Keratinocyte (primary cell): Measurements from ENCODE around the gene KLHL33. TPM values are rescaled to one million over a fixed set of nuclear protein-coding genes. Genes with fewer than 3 reads are reported as not detected.

Experiments used
- DNase-seq: peaks from one replicate; pipeline ENCODE4 v3.0.0-alpha.2; 2011; ENCODE audit warnings: low read depth, missing footprints, low spot score
- FAIRE-seq: peaks from 2 replicates; lab custom pipeline; 2011; peaks lifted over from hg19 to GRCh38; lab: Jason Lieb, UNC
- H2AFZ ChIP-seq: 2 replicates; pipeline ENCODE4 v1.6.0; 2012; ENCODE audit warnings: low read length, control low read depth, inconsistent platforms; ENCODE audit not compliant: control insufficient read depth
- H3K27ac ChIP-seq: 2 replicates; pipeline ENCODE4 v1.5.1; 2011; ENCODE audit warnings: low read length; ENCODE audit not compliant: control insufficient read depth, insufficient read depth
- H3K27me3 ChIP-seq: 3 replicates; pipeline ENCODE4 v1.6.0; 2011; ENCODE audit warnings: low read length; ENCODE audit not compliant: control insufficient read depth, insufficient read depth; ENCODE audit errors: extremely low read depth
- H3K36me3 ChIP-seq, 2 experiments: 2 replicates in 1 of 2; 3 replicates in 1 of 2; pipeline ENCODE4 v1.5.1; 2011; ENCODE audit warnings: low read length in 2 of 2, mild to moderate bottlenecking in 1 of 2; ENCODE audit not compliant: control insufficient read depth in 2 of 2, insufficient read depth in 2 of 2; ENCODE audit errors: extremely low read depth in 1 of 2
- H3K4me1 ChIP-seq: 3 replicates; pipeline ENCODE4 v1.5.1; 2011; ENCODE audit warnings: low read length; ENCODE audit not compliant: control insufficient read depth, insufficient read depth; ENCODE audit errors: extremely low read depth
- H3K4me2 ChIP-seq: 3 replicates; pipeline ENCODE4 v1.6.0; 2011; ENCODE audit warnings: low read depth, low read length; ENCODE audit not compliant: control insufficient read depth, insufficient read depth; ENCODE audit errors: extremely low read depth
- H3K4me3 ChIP-seq, 3 experiments: fragments of 200-600 bp in 1 of 3; sonication (generic) in 1 of 3; 2 replicates in 2 of 3; 3 replicates in 1 of 3; pipeline ENCODE4 v1.5.1; 2011 to 2016; ENCODE audit warnings: low read length in 3 of 3, mild to moderate bottlenecking in 3 of 3, control low read depth in 2 of 3, inconsistent platforms in 1 of 3, low read depth in 1 of 3, mixed read lengths in 1 of 3, mixed run types in 1 of 3, moderate library complexity in 1 of 3; ENCODE audit not compliant: control insufficient read depth in 2 of 3, insufficient read depth in 2 of 3; ENCODE audit errors: extremely low read depth in 1 of 3
- H3K79me2 ChIP-seq: 2 replicates; pipeline ENCODE4 v1.6.0; 2012; ENCODE audit warnings: low read length; ENCODE audit not compliant: control insufficient read depth, insufficient read depth
- H3K9ac ChIP-seq: 3 replicates; pipeline ENCODE4 v1.6.0; 2011; ENCODE audit warnings: low read length; ENCODE audit not compliant: control insufficient read depth, insufficient read depth; ENCODE audit errors: extremely low read depth
- H3K9me1 ChIP-seq: 3 replicates; pipeline ENCODE4 v1.6.0; 2011; ENCODE audit warnings: low read length; ENCODE audit not compliant: control insufficient read depth, insufficient read depth; ENCODE audit errors: extremely low read depth
- H3K9me3 ChIP-seq: 2 replicates; pipeline ENCODE4 v1.5.1; 2012; ENCODE audit warnings: low read depth, low read length; ENCODE audit not compliant: control insufficient read depth
- H4K20me1 ChIP-seq: 3 replicates; pipeline ENCODE4 v1.6.0; 2011; ENCODE audit warnings: low read length; ENCODE audit not compliant: control insufficient read depth, insufficient read depth; ENCODE audit errors: extremely low read depth
- EZH2 ChIP-seq: IDR thresholded peaks from one replicate; pipeline ENCODE4 v1.6.1; 2012; ENCODE audit warnings: inconsistent platforms, mild to moderate bottlenecking, low read length, moderate library complexity
- dilution Hi-C: fragments of 300-500 bp; cut with MboI; formaldehyde crosslinking; loops from one replicate; pipeline ENCODE4 v1.7.0; 2020; ENCODE audit warnings: low sequenced_read_pairs; ENCODE audit not compliant: extremely low pct_ligation_motif_present
- polyA plus RNA-seq, 5 experiments: library from polyadenylated mRNA; depleted of rRNA in 3 of 5; stranded (reverse) in 3 of 5; stranded (forward) in 1 of 5; unstranded in 1 of 5; fragments of >200 nt; gene quantifications; 1 replicate in 1 of 5; 2 replicates in 3 of 5; 3 replicates in 1 of 5; pipeline versions ENCODE4 v1.2.1 to v1.2.3, GENCODE V29; 2011 to 2012; ENCODE audit warnings: missing spikeins in 2 of 5, low read depth in 1 of 5, low replicate concordance in 1 of 5
- TF ChIP-seq, protein P1 (sequence below), 3 experiments: IDR thresholded peaks in 1 of 3; conservative IDR thresholded peaks in 1 of 3; optimal IDR thresholded peaks in 1 of 3; 2 replicates in 2 of 3; 3 replicates in 1 of 3; pipeline versions ENCODE3 to v1.5.1; 2011; ENCODE audit warnings: low read length in 3 of 3, mild to moderate bottlenecking in 3 of 3, moderate library complexity in 2 of 3, control low read depth in 1 of 3, inconsistent platforms in 1 of 3; ENCODE audit not compliant: insufficient read depth in 2 of 3; ENCODE audit errors: extremely low read depth in 1 of 3

Gene KLHL33
- polyA plus RNA-seq, 1 donor (not counting 4 experiments of a cell fraction or from before 2014, with no cell fraction given), result not detected

DNA sequence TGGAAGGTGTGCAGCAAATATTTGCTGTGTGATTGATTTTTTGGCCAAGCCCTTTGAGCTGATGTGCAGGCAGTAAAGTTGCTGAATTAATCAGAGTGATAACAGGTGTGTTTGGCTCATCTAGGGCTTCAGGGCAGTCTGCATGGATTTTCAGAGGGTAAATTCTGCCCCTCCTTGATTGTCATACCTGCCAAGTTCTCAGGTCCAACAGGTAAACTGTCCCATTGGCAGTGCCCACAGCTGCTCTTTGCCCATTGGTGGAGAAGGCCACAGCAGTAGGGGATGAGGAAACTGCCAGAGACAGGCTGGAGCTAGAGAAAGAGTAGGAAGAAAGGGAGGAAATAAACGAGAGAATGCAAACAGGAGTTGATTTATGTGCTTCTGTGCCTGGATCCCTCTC lies 56.2 kb downstream of the KLHL33 start:
- FAIRE-seq (no peak), DNase-seq (no peak)
- Histone ChIP-seq H3K4me1 (no peaks in the 10 kb centered on the region), H3K9me1 (no peaks in the 10 kb centered on the region), H3K79me2 (no peaks in the 10 kb centered on the region), H3K9me3 (no peaks in the 10 kb centered on the region), H3K9ac (no peak overlapping the region), H3K4me2 (no peak overlapping the region), H2AFZ (no peak overlapping the region), H3K4me3 (no peak overlapping the region), H3K27ac (no peak overlapping the region), H3K27me3 (no peaks in the 10 kb centered on the region), H4K20me1 (no peaks in the 10 kb centered on the region), H3K36me3 (peaks cover 52 to 67% of the 10 kb centered on the region in 2 experiments)
- dilution Hi-C loops, result no loop called here
- TF ChIP-seq EZH2, result no peak
- TF ChIP-seq, protein P1, sequence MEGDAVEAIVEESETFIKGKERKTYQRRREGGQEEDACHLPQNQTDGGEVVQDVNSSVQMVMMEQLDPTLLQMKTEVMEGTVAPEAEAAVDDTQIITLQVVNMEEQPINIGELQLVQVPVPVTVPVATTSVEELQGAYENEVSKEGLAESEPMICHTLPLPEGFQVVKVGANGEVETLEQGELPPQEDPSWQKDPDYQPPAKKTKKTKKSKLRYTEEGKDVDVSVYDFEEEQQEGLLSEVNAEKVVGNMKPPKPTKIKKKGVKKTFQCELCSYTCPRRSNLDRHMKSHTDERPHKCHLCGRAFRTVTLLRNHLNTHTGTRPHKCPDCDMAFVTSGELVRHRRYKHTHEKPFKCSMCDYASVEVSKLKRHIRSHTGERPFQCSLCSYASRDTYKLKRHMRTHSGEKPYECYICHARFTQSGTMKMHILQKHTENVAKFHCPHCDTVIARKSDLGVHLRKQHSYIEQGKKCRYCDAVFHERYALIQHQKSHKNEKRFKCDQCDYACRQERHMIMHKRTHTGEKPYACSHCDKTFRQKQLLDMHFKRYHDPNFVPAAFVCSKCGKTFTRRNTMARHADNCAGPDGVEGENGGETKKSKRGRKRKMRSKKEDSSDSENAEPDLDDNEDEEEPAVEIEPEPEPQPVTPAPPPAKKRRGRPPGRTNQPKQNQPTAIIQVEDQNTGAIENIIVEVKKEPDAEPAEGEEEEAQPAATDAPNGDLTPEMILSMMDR (optimal IDR thresholded peaks at IDR 0.05 in 1 of 3, IDR thresholded peaks at IDR 0.05 in 1 of 3, conservative IDR thresholded peaks at IDR 0.05 in 1 of 3; ENCODE audit: extremely low read depth in 1 of 3, insufficient read depth in 2 of 3, low read length in 3 of 3), result no peak

DNA sequence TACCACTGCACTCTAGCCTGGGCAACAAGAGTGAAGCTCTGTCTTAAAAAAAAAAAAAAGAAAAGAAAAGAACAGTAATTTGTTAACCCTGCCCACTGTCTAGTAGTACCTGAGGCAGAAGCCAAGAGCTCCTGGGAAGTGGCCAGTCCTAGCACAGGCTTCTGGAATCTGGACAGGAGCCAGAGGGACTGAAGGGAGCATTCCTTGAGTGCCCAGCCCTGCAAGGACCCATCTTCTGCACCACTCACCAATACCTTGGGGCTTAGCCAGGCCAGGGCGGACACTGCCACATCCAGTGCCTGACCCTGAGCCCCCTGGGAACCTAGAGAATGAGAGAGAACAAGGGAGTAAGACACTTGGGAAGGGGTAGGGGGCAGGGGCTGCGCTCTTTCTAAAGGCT lies 58.8 kb downstream of the KLHL33 start:
- no peak for FAIRE-seq
- no peak overlapping the region for H3K4me3 ChIP-seq

More for the DNA sequence above, 58.8 kb downstream of the KLHL33 start:
- no peak for TF ChIP-seq EZH2
- TF ChIP-seq, protein P1 (optimal IDR thresholded peaks at IDR 0.05 in 1 of 3, IDR thresholded peaks at IDR 0.05 in 1 of 3, conservative IDR thresholded peaks at IDR 0.05 in 1 of 3; ENCODE audit: extremely low read depth in 1 of 3, insufficient read depth in 2 of 3, low read length in 3 of 3), result no peak
- Histone ChIP-seq H3K36me3 (peaks cover 60 to 62% of the 10 kb centered on the region in 2 experiments), H3K27me3 (no peaks in the 10 kb centered on the region), H4K20me1 (no peaks in the 10 kb centered on the region), H2AFZ (no peak overlapping the region), H3K9me3 (no peaks in the 10 kb centered on the region), H3K27ac (no peak overlapping the region), H3K79me2 (no peaks in the 10 kb centered on the region), H3K9ac (no peak overlapping the region), H3K4me1 (no peaks in the 10 kb centered on the region), H3K4me2 (no peak overlapping the region), H3K9me1 (no peaks in the 10 kb centered on the region)
- dilution Hi-C loops, result no loop called here
- no peak for DNase-seq
